WTC11 (cell line): ENCODE measurements around the gene NAA40. TPM values are rescaled to one million over a fixed set of nuclear protein-coding genes. Genes with fewer than 3 reads are reported as not detected.

ENCODE experiments used
- AFF4 ChIP-seq: sonication (generic); formaldehyde crosslinking; IDR thresholded peaks from 2 replicates; pipeline ENCODE4 v1.8.1; 2023; ENCODE audit warnings: mild to moderate bottlenecking, missing genetic modification reagents, borderline replicate concordance
- ATF6 ChIP-seq: sonication (generic); formaldehyde crosslinking; IDR thresholded peaks from 2 replicates; pipeline ENCODE4 v1.8.1; 2023; ENCODE audit warnings: mild to moderate bottlenecking, missing genetic modification reagents
- CREM ChIP-seq: sonication (generic); formaldehyde crosslinking; IDR thresholded peaks from 2 replicates; pipeline ENCODE4 v1.8.1; 2022; ENCODE audit warnings: mild to moderate bottlenecking, missing genetic modification reagents, moderate library complexity
- ERG ChIP-seq: fragments of 250-450 bp; sonication (Bioruptor Pico); IDR thresholded peaks from 2 replicates; pipeline ENCODE4 v1.8.0; 2021; ENCODE audit warnings: mild to moderate bottlenecking
- ETV6 ChIP-seq: sonication (generic); formaldehyde crosslinking; IDR thresholded peaks from 2 replicates; pipeline ENCODE4 v1.8.1; 2022; ENCODE audit warnings: mild to moderate bottlenecking, missing genetic modification reagents
- FOXK1 ChIP-seq: sonication (generic); formaldehyde crosslinking; IDR thresholded peaks from 2 replicates; pipeline ENCODE4 v1.8.0; 2022; ENCODE audit warnings: mild to moderate bottlenecking, moderate library complexity, missing genetic modification reagents
- GRHL2 ChIP-seq: fragments of 250-450 bp; sonication (Bioruptor Pico); IDR thresholded peaks from 2 replicates; pipeline ENCODE4 v1.8.0; 2022; ENCODE audit warnings: mild to moderate bottlenecking, moderate library complexity; ENCODE audit not compliant: insufficient replicate concordance, severe bottlenecking
- HMGA2 ChIP-seq: fragments of 250-450 bp; sonication (Bioruptor Pico); IDR thresholded peaks from 2 replicates; pipeline ENCODE4 v1.4.0; 2021; ENCODE audit warnings: mild to moderate bottlenecking, moderate library complexity
- MAX ChIP-seq: sonication (generic); formaldehyde crosslinking; IDR thresholded peaks from 2 replicates; pipeline ENCODE4 v1.8.0; 2022; ENCODE audit warnings: mild to moderate bottlenecking, missing genetic modification reagents
- NFYB ChIP-seq: sonication (generic); formaldehyde crosslinking; conservative IDR thresholded peaks from 2 replicates; pipeline ENCODE4 v1.8.0; 2022; ENCODE audit warnings: low read depth, missing genetic modification reagents
- NR1H2 ChIP-seq: sonication (generic); formaldehyde crosslinking; IDR thresholded peaks from 2 replicates; pipeline ENCODE4 v1.9.0; 2021; ENCODE audit warnings: mild to moderate bottlenecking, moderate library complexity, missing genetic modification reagents
- PREB ChIP-seq: sonication (generic); formaldehyde crosslinking; IDR thresholded peaks from 2 replicates; pipeline ENCODE4 v1.8.1; 2022; ENCODE audit warnings: mild to moderate bottlenecking, missing genetic modification reagents, moderate library complexity, borderline replicate concordance
- SP1 ChIP-seq: sonication (generic); formaldehyde crosslinking; conservative IDR thresholded peaks from 2 replicates; pipeline ENCODE4 v1.8.1; 2022; ENCODE audit warnings: missing genetic modification reagents
- STAT6 ChIP-seq: sonication (generic); formaldehyde crosslinking; conservative IDR thresholded peaks from 2 replicates; pipeline ENCODE4 v1.8.1; 2023; ENCODE audit warnings: mild to moderate bottlenecking, low read depth, missing genetic modification reagents, moderate library complexity
- ZBTB21 ChIP-seq: sonication (generic); formaldehyde crosslinking; IDR thresholded peaks from 2 replicates; pipeline ENCODE4 v1.8.1; 2023; ENCODE audit warnings: mild to moderate bottlenecking, missing genetic modification reagents, borderline replicate concordance
- ZNF232 ChIP-seq: sonication (generic); formaldehyde crosslinking; IDR thresholded peaks from 2 replicates; pipeline ENCODE4 v1.8.0; 2022; ENCODE audit warnings: mild to moderate bottlenecking, missing genetic modification reagents
- ZNF281 ChIP-seq: sonication (generic); formaldehyde crosslinking; IDR thresholded peaks from 2 replicates; pipeline ENCODE4 v1.8.0; 2023; ENCODE audit warnings: mild to moderate bottlenecking, missing genetic modification reagents
- ZNF532 ChIP-seq: fragments of 250-450 bp; sonication (Bioruptor Pico); IDR thresholded peaks from 2 replicates; pipeline ENCODE4 v1.9.0; 2021; ENCODE audit warnings: mild to moderate bottlenecking, borderline replicate concordance
- total RNA-seq: library from RNA; stranded (reverse); gene quantifications from 3 replicates; pipeline ENCODE4 v1.2.3, GENCODE V29; 2021

Gene NAA40
- total RNA-seq, 1 experiment from 2014 or later = 31.8 TPM

- TF ChIP-seq SP1 (0 out of 2 replicates have a peak, but pooled peaks have one; percentile 24), HMGA2 (no peak), NR1H2 (no peak), PREB (no peak), ZNF281 (peak; percentile 42; the same call in 1 of the 2 replicates), AFF4 (CRISPR knock-in tag) (no peak), ZNF532 (CRISPR knock-in tag) (no peak), STAT6 (CRISPR knock-in tag) (no peak), GRHL2 (no peak), FOXK1 (no peak), ZNF232 (CRISPR knock-in tag) (no peak; the same call in 1 of the 2 replicates), ZBTB21 (no peak), CREM (peak; percentile 34; the same call in 1 of the 2 replicates), NFYB (CRISPR knock-in tag) (no peak), ATF6 (CRISPR knock-in tag) (no peak), ETV6 (CRISPR knock-in tag) (0 out of 2 replicates have a peak, but pooled peaks have one; percentile 18), MAX (peak; percentile 68; the same call in 1 of the 2 replicates), ERG (CRISPR knock-in tag) (no peak)
These were observed 17.8 kb upstream of the NAA40 start (continued) for GRCh38 chr11:63920939-63921417.
